NCI-H526 treated with DMSO at 0.1 percent for 48 hours (cell line): ENCODE measurements around the gene TIE1.
"Not testable (repeated sequence)": the region's sequence is repeated elsewhere in the genome, so short reads cannot be mapped to it uniquely, and the experiment has no call there.

Experiments
- DNase-seq: peaks from one replicate; lab custom pipeline; 2025; lab: John Stamatoyannopoulos, UW

TIE1 gene

GRCh38 chr1:43363283-43363934 lies 62.6 kb downstream of the TIE1 start:
- DNase-seq = no peak

- no peak for DNase-seq
Measured at GRCh38 chr1:43363935-43364525, 63.2 kb downstream of the TIE1 start.

GRCh38 chr1:43365678-43366077 lies 64.9 kb downstream of the TIE1 start:
- DNase-seq = no peak

- DNase-seq = peak; percentile 60
Measured at GRCh38 chr1:43366179-43366578, 65.4 kb downstream of the TIE1 start.

GRCh38 chr1:43366601-43367025 lies 65.8 kb downstream of the TIE1 start:
- DNase-seq = no peak

GRCh38 chr1:43367026-43367903 lies 66.5 kb downstream of the TIE1 start:
- DNase-seq = peak; percentile 56

GRCh38 chr1:43367904-43368645 lies 67.3 kb downstream of the TIE1 start, which contains the start of gene ELOVL1:
ELOVL1 (minus strand) TSS chr1:43368011; CDS start chr1:43365609, 2,402 bp downstream.
- DNase-seq = peak; percentile 94

- no peak for DNase-seq
Measured at GRCh38 chr1:43368646-43369020, 67.9 kb downstream of the TIE1 start.

GRCh38 chr1:43369779-43370178 lies 69.0 kb downstream of the TIE1 start:
- DNase-seq = not testable (repeated sequence)

GRCh38 chr1:43370564-43370963 lies 69.8 kb downstream of the TIE1 start:
- DNase-seq = no peak

- DNase-seq = no peak
Measured at GRCh38 chr1:43372172-43372571, 71.4 kb downstream of the TIE1 start.
